GM12878 (cell line): Measurements from ENCODE around the gene ALOXE3. TPM values are rescaled to one million over a fixed set of nuclear protein-coding genes. Genes with fewer than 3 reads are reported as not detected.

ENCODE experiments used
- BMI1 ChIP-seq: fragments of 450-650 bp; IDR thresholded peaks from 2 replicates; pipeline ENCODE4 v1.6.1; 2016; ENCODE audit warnings: mild to moderate bottlenecking, moderate library complexity, borderline replicate concordance
- CBFB ChIP-seq: IDR thresholded peaks from 2 replicates; pipeline ENCODE4 v1.6.1; 2016; ENCODE audit warnings: antibody characterized with exemption, low read depth
- KLF5 ChIP-seq: fragments of 450-650 bp; IDR thresholded peaks from 2 replicates; pipeline ENCODE4 v1.6.1; 2014; ENCODE audit warnings: mild to moderate bottlenecking; ENCODE audit not compliant: partially characterized antibody
- MXI1 ChIP-seq: fragments of 150-350 bp; IDR thresholded peaks from 2 replicates; pipeline ENCODE4 v1.6.1; 2011; ENCODE audit warnings: low read depth, mild to moderate bottlenecking, inconsistent platforms, low read length, improper control_type of control experiment
- SIN3A ChIP-seq: IDR thresholded peaks from 2 replicates; pipeline ENCODE4 v1.6.1; 2012; ENCODE audit warnings: low read depth, low read length, improper control_type of control experiment
- TBL1XR1 ChIP-seq: IDR thresholded peaks from 2 replicates; pipeline ENCODE4 v1.6.1; 2012; ENCODE audit warnings: low read depth, low read length, improper control_type of control experiment
- ZNF384 ChIP-seq: IDR thresholded peaks from 2 replicates; pipeline ENCODE4 v1.6.1; 2012; ENCODE audit warnings: low read depth, mild to moderate bottlenecking, low read length, improper control_type of control experiment, borderline replicate concordance
- polyA plus RNA-seq, 11 experiments: library from polyadenylated mRNA; depleted of rRNA in 4 of 11; unstranded in 6 of 11; stranded (reverse) in 5 of 11; fragments of >200 nt; fragmentation: Nextera tagmentation in 4 of 11; fragmentation: Illumina TruSeq in 1 of 11; extraction: Ambion mirVana in 4 of 11; extraction: Trizol in 1 of 11; gene quantifications; 1 replicate in 1 of 11; 2 replicates in 10 of 11; pipeline versions ENCODE4 v1.2.1 to v1.2.3, GENCODE V29; 2011 to 2016; ENCODE audit warnings: inconsistent platforms in 2 of 11, missing spikeins in 2 of 11, low read depth in 1 of 11
- total RNA-seq, 4 experiments: library from RNA; depleted of rRNA in 3 of 4; stranded (reverse); fragments of >200 nt in 3 of 4; fragmentation: Illumina TruSeq in 1 of 4; extraction: Trizol in 1 of 4; gene quantifications; 2 replicates each; pipeline versions ENCODE4 v1.2.1 to v1.2.3, GENCODE V29; 2013 to 2021
- TF ChIP-seq, protein P1 (sequence below): fragments of 450-650 bp; IDR thresholded peaks from 2 replicates; pipeline ENCODE4 v1.6.1; 2018; ENCODE audit warnings: mild to moderate bottlenecking, low read depth, moderate library complexity; ENCODE audit not compliant: partially characterized antibody
- TF ChIP-seq, protein P2 (sequence below): fragments of 150-350 bp; IDR thresholded peaks from 2 replicates; pipeline ENCODE4 v1.6.1; 2016; ENCODE audit warnings: low read depth, low read length
- TF ChIP-seq, protein P3 (sequence below): IDR thresholded peaks from 2 replicates; pipeline ENCODE4 v1.6.1; 2012; ENCODE audit warnings: mild to moderate bottlenecking, low read depth, low read length
- TF ChIP-seq, protein P4 (sequence below): fragments of 450-650 bp; formaldehyde crosslinking; IDR thresholded peaks from 2 replicates; pipeline ENCODE4 v1.4.0; 2022; ENCODE audit warnings: mild to moderate bottlenecking, moderate library complexity

The ALOXE3 gene
- total and polyA plus RNA-seq, 10 of the 15 experiments (the other 5 are each of a cell fraction or from before 2014, with no cell fraction given) = 0.04 TPM; not detected in 9

DNA sequence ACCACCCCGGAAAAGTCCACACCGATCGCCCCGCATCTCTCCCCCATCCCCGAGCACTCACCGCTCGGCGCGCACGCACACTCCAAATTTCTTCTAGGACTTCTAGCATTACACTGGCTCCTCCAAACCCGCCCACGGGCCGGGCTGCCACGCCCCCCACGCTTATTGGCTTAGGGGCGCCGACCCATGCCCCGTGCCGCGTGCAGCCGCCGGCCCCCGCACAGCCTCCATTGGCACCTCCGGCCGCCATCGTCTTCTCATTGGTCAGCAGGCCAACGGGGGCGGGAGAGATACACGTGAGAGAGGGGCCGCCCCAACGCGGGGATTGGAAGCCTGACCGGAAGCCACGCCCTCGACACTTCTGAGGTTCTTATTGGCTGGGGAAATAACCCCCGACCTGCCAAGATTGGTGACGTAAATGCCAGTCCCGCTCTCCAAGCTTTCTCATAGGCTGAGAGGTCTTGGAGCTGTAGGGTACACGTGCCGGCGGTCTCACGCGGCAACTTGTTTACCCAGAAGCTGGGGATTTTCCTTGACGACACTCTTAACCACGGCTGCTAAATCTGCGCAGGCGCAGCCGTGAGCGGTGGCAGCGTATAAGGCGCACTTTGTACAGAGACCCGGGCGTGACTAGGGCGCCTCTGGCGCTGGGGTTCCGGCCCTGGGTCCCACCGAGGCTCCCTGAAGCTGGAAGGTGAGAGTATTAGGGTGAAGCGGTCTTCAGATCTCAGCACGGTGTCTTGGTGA lies 38.1 kb upstream of the ALOXE3 start (continued):
- TF ChIP-seq BMI1 = no peak
- TF ChIP-seq CBFB = peak; percentile 64
- TF ChIP-seq MXI1 = peak; percentile 70
- TF ChIP-seq, protein P1, sequence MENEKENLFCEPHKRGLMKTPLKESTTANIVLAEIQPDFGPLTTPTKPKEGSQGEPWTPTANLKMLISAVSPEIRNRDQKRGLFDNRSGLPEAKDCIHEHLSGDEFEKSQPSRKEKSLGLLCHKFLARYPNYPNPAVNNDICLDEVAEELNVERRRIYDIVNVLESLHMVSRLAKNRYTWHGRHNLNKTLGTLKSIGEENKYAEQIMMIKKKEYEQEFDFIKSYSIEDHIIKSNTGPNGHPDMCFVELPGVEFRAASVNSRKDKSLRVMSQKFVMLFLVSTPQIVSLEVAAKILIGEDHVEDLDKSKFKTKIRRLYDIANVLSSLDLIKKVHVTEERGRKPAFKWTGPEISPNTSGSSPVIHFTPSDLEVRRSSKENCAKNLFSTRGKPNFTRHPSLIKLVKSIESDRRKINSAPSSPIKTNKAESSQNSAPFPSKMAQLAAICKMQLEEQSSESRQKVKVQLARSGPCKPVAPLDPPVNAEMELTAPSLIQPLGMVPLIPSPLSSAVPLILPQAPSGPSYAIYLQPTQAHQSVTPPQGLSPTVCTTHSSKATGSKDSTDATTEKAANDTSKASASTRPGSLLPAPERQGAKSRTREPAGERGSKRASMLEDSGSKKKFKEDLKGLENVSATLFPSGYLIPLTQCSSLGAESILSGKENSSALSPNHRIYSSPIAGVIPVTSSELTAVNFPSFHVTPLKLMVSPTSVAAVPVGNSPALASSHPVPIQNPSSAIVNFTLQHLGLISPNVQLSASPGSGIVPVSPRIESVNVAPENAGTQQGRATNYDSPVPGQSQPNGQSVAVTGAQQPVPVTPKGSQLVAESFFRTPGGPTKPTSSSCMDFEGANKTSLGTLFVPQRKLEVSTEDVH = no peak
- no peak; the same call in none of the 2 replicates for TF ChIP-seq SIN3A
- TF ChIP-seq, protein P2, sequence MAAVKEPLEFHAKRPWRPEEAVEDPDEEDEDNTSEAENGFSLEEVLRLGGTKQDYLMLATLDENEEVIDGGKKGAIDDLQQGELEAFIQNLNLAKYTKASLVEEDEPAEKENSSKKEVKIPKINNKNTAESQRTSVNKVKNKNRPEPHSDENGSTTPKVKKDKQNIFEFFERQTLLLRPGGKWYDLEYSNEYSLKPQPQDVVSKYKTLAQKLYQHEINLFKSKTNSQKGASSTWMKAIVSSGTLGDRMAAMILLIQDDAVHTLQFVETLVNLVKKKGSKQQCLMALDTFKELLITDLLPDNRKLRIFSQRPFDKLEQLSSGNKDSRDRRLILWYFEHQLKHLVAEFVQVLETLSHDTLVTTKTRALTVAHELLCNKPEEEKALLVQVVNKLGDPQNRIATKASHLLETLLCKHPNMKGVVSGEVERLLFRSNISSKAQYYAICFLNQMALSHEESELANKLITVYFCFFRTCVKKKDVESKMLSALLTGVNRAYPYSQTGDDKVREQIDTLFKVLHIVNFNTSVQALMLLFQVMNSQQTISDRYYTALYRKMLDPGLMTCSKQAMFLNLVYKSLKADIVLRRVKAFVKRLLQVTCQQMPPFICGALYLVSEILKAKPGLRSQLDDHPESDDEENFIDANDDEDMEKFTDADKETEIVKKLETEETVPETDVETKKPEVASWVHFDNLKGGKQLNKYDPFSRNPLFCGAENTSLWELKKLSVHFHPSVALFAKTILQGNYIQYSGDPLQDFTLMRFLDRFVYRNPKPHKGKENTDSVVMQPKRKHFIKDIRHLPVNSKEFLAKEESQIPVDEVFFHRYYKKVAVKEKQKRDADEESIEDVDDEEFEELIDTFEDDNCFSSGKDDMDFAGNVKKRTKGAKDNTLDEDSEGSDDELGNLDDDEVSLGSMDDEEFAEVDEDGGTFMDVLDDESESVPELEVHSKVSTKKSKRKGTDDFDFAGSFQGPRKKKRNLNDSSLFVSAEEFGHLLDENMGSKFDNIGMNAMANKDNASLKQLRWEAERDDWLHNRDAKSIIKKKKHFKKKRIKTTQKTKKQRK = peak; percentile 77
- TF ChIP-seq, protein P3, sequence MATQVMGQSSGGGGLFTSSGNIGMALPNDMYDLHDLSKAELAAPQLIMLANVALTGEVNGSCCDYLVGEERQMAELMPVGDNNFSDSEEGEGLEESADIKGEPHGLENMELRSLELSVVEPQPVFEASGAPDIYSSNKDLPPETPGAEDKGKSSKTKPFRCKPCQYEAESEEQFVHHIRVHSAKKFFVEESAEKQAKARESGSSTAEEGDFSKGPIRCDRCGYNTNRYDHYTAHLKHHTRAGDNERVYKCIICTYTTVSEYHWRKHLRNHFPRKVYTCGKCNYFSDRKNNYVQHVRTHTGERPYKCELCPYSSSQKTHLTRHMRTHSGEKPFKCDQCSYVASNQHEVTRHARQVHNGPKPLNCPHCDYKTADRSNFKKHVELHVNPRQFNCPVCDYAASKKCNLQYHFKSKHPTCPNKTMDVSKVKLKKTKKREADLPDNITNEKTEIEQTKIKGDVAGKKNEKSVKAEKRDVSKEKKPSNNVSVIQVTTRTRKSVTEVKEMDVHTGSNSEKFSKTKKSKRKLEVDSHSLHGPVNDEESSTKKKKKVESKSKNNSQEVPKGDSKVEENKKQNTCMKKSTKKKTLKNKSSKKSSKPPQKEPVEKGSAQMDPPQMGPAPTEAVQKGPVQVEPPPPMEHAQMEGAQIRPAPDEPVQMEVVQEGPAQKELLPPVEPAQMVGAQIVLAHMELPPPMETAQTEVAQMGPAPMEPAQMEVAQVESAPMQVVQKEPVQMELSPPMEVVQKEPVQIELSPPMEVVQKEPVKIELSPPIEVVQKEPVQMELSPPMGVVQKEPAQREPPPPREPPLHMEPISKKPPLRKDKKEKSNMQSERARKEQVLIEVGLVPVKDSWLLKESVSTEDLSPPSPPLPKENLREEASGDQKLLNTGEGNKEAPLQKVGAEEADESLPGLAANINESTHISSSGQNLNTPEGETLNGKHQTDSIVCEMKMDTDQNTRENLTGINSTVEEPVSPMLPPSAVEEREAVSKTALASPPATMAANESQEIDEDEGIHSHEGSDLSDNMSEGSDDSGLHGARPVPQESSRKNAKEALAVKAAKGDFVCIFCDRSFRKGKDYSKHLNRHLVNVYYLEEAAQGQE = no peak
- peak; percentile 42; the same call in 1 of the 2 replicates for TF ChIP-seq TBL1XR1
- TF ChIP-seq, protein P4, sequence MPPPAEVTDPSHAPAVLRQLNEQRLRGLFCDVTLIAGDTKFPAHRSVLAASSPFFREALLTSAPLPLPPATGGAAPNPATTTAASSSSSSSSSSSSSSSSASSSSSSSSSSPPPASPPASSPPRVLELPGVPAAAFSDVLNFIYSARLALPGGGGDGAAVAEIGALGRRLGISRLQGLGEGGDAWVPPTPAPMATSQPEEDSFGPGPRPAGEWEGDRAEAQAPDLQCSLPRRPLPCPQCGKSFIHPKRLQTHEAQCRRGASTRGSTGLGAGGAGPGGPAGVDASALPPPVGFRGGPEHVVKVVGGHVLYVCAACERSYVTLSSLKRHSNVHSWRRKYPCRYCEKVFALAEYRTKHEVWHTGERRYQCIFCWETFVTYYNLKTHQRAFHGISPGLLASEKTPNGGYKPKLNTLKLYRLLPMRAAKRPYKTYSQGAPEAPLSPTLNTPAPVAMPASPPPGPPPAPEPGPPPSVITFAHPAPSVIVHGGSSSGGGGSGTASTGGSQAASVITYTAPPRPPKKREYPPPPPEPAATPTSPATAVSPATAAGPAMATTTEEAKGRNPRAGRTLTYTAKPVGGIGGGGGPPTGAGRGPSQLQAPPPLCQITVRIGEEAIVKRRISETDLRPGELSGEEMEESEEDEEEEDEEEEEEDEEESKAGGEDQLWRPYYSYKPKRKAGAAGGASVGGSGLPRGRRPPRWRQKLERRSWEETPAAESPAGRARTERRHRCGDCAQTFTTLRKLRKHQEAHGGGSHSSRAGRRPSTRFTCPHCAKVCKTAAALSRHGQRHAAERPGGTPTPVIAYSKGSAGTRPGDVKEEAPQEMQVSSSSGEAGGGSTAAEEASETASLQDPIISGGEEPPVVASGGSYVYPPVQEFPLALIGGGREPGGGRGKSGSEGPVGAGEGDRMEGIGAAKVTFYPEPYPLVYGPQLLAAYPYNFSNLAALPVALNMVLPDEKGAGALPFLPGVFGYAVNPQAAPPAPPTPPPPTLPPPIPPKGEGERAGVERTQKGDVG = no peak
- TF ChIP-seq KLF5 = peak; percentile 94
- no peak for TF ChIP-seq ZNF384
